ENCODE measurements around the gene LZTS3.

GRCh38 chr20:3192226-3193015 lies 19.1 kb upstream of the LZTS3 start:
- TF ChIP-seq EZH2 (IDR thresholded peaks at IDR 0.05) (no peak), POLR2AphosphoS5 (IDR thresholded peaks at IDR 0.05; ENCODE audit: borderline replicate concordance, low read depth, low read length) (no peak)

Data from SK-N-MC (cell line).